K562 (cell line): Measurements from ENCODE around the gene SCARF2. TPM values are rescaled to one million over a fixed set of nuclear protein-coding genes. Genes with fewer than 3 reads are reported as not detected.

Experiments used
- ATAC-seq: fragments of 200-7000 bp; cut with Tn5 transposase; 3 replicates; pipeline ENCODE4 v1.9.1; 2020; ENCODE audit warnings: moderate library complexity
- BruUV-seq: library from RNA; stranded (reverse); fragments of 400-500 nt; replicated peaks from 2 replicates; lab custom pipeline; 2021; lab: Mats Ljungman, UMichigan
- CTCF ChIA-PET: fragments of 300-600 bp; formaldehyde crosslinking; extraction: SDS; loops from one replicate; lab custom pipeline; 2021; ENCODE audit warnings: low intra/inter-chr PET ratio; lab: Yijun Ruan, JAX
- POLR2A ChIA-PET: fragments of 300-600, 350-650 bp; sonication (Branson Sonifier 250); formaldehyde crosslinking; extraction: SDS; loops from one replicate; lab custom pipeline; 2021; ENCODE audit warnings: antibody characterized with exemption, inconsistent platforms; lab: Yijun Ruan, JAX
- DNase-seq, 4 experiments: peaks; one replicate each; pipeline versions ENCODE4 v3.0.0 to v3.0.0-alpha.2; 2011 to 2018; ENCODE audit warnings: low spot score in 3 of 4, mixed read lengths in 3 of 4; ENCODE audit errors: extremely low read depth in 1 of 4
- FAIRE-seq: peaks from 2 replicates; lab custom pipeline; 2011; peaks lifted over from hg19 to GRCh38; lab: Jason Lieb, UNC
- H2AFZ ChIP-seq: 2 replicates; pipeline ENCODE4 v1.6.0; 2011; ENCODE audit warnings: low read depth, low read length, control low read depth, inconsistent platforms
- H3K27ac ChIP-seq: fragments of 200-600 bp; 3 replicates; pipeline ENCODE4 v1.8.0; 2011; ENCODE audit warnings: low read depth, mild to moderate bottlenecking, control low read depth, inconsistent platforms, low read length, moderate library complexity, mixed read lengths; ENCODE audit errors: extremely low read depth
- H3K27me3 ChIP-seq, 2 experiments: fragments of 300-600 bp in 1 of 2; 2 replicates in 1 of 2; 3 replicates in 1 of 2; pipeline versions ENCODE4 v1.6.0 to v1.8.0; 2011; ENCODE audit warnings: inconsistent platforms in 2 of 2, low read length in 2 of 2, mild to moderate bottlenecking in 1 of 2, mixed read lengths in 1 of 2, moderate library complexity in 1 of 2; ENCODE audit not compliant: control insufficient read depth in 2 of 2, insufficient read depth in 2 of 2
- H3K36me3 ChIP-seq: fragments of 300-600 bp; 3 replicates; pipeline ENCODE4 v1.8.0; 2011; ENCODE audit warnings: mild to moderate bottlenecking, low read length, inconsistent platforms; ENCODE audit not compliant: control insufficient read depth, insufficient read depth
- H3K4me1 ChIP-seq, 2 experiments: fragments of 200-600 bp in 1 of 2; replicated peaks in 1 of 2; 2 replicates in 1 of 2; 3 replicates in 1 of 2; pipeline versions ENCODE4 v1.5.1 to v1.8.0; 2011; ENCODE audit warnings: inconsistent platforms in 2 of 2, low read length in 2 of 2, mild to moderate bottlenecking in 1 of 2, mixed read lengths in 1 of 2, moderate library complexity in 1 of 2; ENCODE audit not compliant: control insufficient read depth in 2 of 2, insufficient read depth in 2 of 2
- H3K4me2 ChIP-seq: 2 replicates; pipeline ENCODE4 v1.6.1; 2011; ENCODE audit warnings: low read length, control low read depth, inconsistent platforms, mixed read lengths; ENCODE audit not compliant: insufficient read depth
- H3K4me3 ChIP-seq: fragments of 200-600 bp; sonication (generic), shearing (Covaris generic); 2 replicates; pipeline ENCODE4 v1.5.1; 2016; ENCODE audit warnings: control low read depth, inconsistent platforms
- H3K79me2 ChIP-seq: fragments of 200-600 bp; 3 replicates; pipeline ENCODE4 v1.8.0; 2011; ENCODE audit warnings: low read length, inconsistent platforms; ENCODE audit not compliant: control insufficient read depth, insufficient read depth
- H3K9ac ChIP-seq, 2 experiments: 2 replicates each; pipeline versions ENCODE4 v1.6.0 to v1.6.1; 2011; ENCODE audit warnings: low read depth in 2 of 2, low read length in 2 of 2, control low read depth in 1 of 2, inconsistent platforms in 1 of 2, mild to moderate bottlenecking in 1 of 2, mixed read lengths in 1 of 2; ENCODE audit not compliant: insufficient read depth in 1 of 2
- H3K9me1 ChIP-seq: one replicate; pipeline ENCODE4 v1.6.0; 2011; ENCODE audit warnings: inconsistent platforms, mild to moderate bottlenecking, low read length, moderate library complexity; ENCODE audit not compliant: control insufficient read depth, insufficient read depth
- H3K9me3 ChIP-seq: replicated peaks from 2 replicates; pipeline ENCODE4 v1.5.1; 2011; ENCODE audit warnings: low read depth, low read length, inconsistent platforms; ENCODE audit not compliant: control insufficient read depth, insufficient read depth
- H4K20me1 ChIP-seq: replicated peaks from 2 replicates; pipeline ENCODE4 v1.6.1; 2011; ENCODE audit warnings: low read length, inconsistent platforms, mixed read lengths; ENCODE audit not compliant: control insufficient read depth, insufficient read depth
- BDP1 ChIP-seq: IDR thresholded peaks from 3 replicates; pipeline ENCODE4 v1.6.1; 2011; ENCODE audit not compliant: insufficient read length, insufficient read depth
- BRCA1 ChIP-seq, 2 experiments: fragments of 450-650 bp in 1 of 2; sonication (generic) in 1 of 2; formaldehyde crosslinking in 1 of 2; IDR thresholded peaks; 2 replicates each; pipeline versions ENCODE4 v1.5.0 to v1.6.1; 2017 to 2020; ENCODE audit warnings: mild to moderate bottlenecking in 1 of 2, missing genetic modification reagents in 1 of 2
- FOXA3 ChIP-seq, 2 experiments: fragments of 450-650 bp in 1 of 2; sonication (generic) in 1 of 2; formaldehyde crosslinking; IDR thresholded peaks in 1 of 2; conservative IDR thresholded peaks in 1 of 2; 2 replicates each; pipeline versions ENCODE4 v1.4.0 to v1.8.0; 2020 to 2022; ENCODE audit warnings: mild to moderate bottlenecking in 2 of 2, missing genetic modification reagents in 1 of 2
- FOXO4 ChIP-seq: fragments of 450-650 bp; formaldehyde crosslinking; IDR thresholded peaks from 2 replicates; pipeline ENCODE4 v1.4.0; 2020; ENCODE audit warnings: mild to moderate bottlenecking, moderate library complexity
- HMGXB4 ChIP-seq: sonication (generic); formaldehyde crosslinking; IDR thresholded peaks from 2 replicates; pipeline ENCODE4 v1.8.1; 2023; ENCODE audit warnings: mild to moderate bottlenecking, missing genetic modification reagents
- LEF1 ChIP-seq: fragments of 450-650 bp; IDR thresholded peaks from 2 replicates; pipeline ENCODE4 v1.6.1; 2016; ENCODE audit warnings: mild to moderate bottlenecking
- MYC ChIP-seq, 2 experiments: fragments of 250-450 bp in 1 of 2; sonication (Bioruptor Pico) in 1 of 2; IDR thresholded peaks; 2 replicates each; pipeline versions ENCODE4 v1.5.1 to v1.6.1; 2012 to 2021; ENCODE audit warnings: low read depth in 2 of 2, borderline replicate concordance in 1 of 2, improper control_type of control experiment in 1 of 2, low read length in 1 of 2, mild to moderate bottlenecking in 1 of 2, moderate library complexity in 1 of 2
- PTTG1 ChIP-seq: fragments of 450-650 bp; IDR thresholded peaks from 2 replicates; pipeline ENCODE4 v1.6.1; 2016; ENCODE audit warnings: low read depth, mild to moderate bottlenecking, missing genetic modification characterization, missing compliant biosample characterization
- RAD21 ChIP-seq, 2 experiments: fragments of 250-450 bp in 1 of 2; fragments of 450-650 bp in 1 of 2; sonication (Bioruptor Pico) in 1 of 2; formaldehyde crosslinking in 1 of 2; IDR thresholded peaks in 1 of 2; conservative IDR thresholded peaks in 1 of 2; 2 replicates each; pipeline versions ENCODE4 v1.4.0 to v1.8.0; 2020 to 2022; ENCODE audit warnings: mild to moderate bottlenecking in 2 of 2, moderate library complexity in 1 of 2
- RBBP5 ChIP-seq: fragments of 200-600 bp; sonication (generic); IDR thresholded peaks from 2 replicates; pipeline ENCODE4 v1.6.1; 2012; ENCODE audit warnings: borderline replicate concordance, mild to moderate bottlenecking, low read length, control low read depth, inconsistent platforms; ENCODE audit not compliant: insufficient read depth, poor library complexity, severe bottlenecking
- RBM25 ChIP-seq: fragments of 200-400 bp; formaldehyde crosslinking; IDR thresholded peaks from 2 replicates; pipeline ENCODE4 v1.6.1; 2018; ENCODE audit warnings: low read length, low read depth, moderate library complexity; ENCODE audit not compliant: severe bottlenecking
- SOX6 ChIP-seq: fragments of 450-650 bp; IDR thresholded peaks from 2 replicates; pipeline ENCODE4 v1.6.1; 2014; ENCODE audit warnings: mild to moderate bottlenecking
- SRSF3 ChIP-seq: fragments of 200-400 bp; formaldehyde crosslinking; IDR thresholded peaks from 2 replicates; pipeline ENCODE4 v1.6.1; 2016; ENCODE audit warnings: mild to moderate bottlenecking, low read length, moderate library complexity; ENCODE audit not compliant: insufficient read depth
- ZNF511 ChIP-seq: sonication (generic); formaldehyde crosslinking; IDR thresholded peaks from 2 replicates; pipeline ENCODE4 v1.8.0; 2022; ENCODE audit warnings: mild to moderate bottlenecking, missing genetic modification reagents
- whole genome bisulfite sequencing: fragments of 100-300 bp; shearing (Covaris generic); methylation state at CpG from one replicate; pipeline ENCODE4 v1.1.6; 2016; ENCODE audit warnings: low coverage, mixed read lengths; ENCODE audit not compliant: insufficient coverage; ENCODE audit errors: missing lambda C conversion rate; 5-methylcytosine and 5-hydroxymethylcytosine counted together
- in situ Hi-C: fragments of 300-500 bp; cut with MboI; formaldehyde crosslinking; loops from 4 replicates; pipeline ENCODE4 v1.15.0; 2018; ENCODE audit warnings: inconsistent platforms, mixed read lengths
- intact Hi-C: fragments of 100-400 bp; cut with micrococcal nuclease; formaldehyde crosslinking; loops from 2 replicates; pipeline ENCODE4 v1.14.2; 2022
- polyA plus RNA-seq, 8 experiments: library from polyadenylated mRNA; depleted of rRNA in 4 of 8; stranded (reverse) in 5 of 8; unstranded in 3 of 8; fragments of >200 nt; fragmentation: Nextera tagmentation in 2 of 8; fragmentation: Illumina TruSeq in 1 of 8; extraction: Ambion mirVana in 2 of 8; extraction: Trizol in 1 of 8; gene quantifications; 2 replicates each; pipeline versions ENCODE4 v1.2.1 to v1.2.3, GENCODE V29; 2011 to 2014; ENCODE audit warnings: inconsistent platforms in 1 of 8, missing spikeins in 1 of 8
- total RNA-seq, 7 experiments: library from RNA; depleted of rRNA in 6 of 7; stranded (reverse); fragments of >200 nt in 6 of 7; fragmentation: Illumina TruSeq in 2 of 7; extraction: Trizol in 2 of 7; gene quantifications; 2 replicates each; pipeline versions ENCODE4 v1.2.1 to v1.2.3, GENCODE V29; 2011 to 2021; ENCODE audit warnings: low replicate concordance in 1 of 7

Gene SCARF2
- total and polyA plus RNA-seq, 9 of the 15 experiments (the other 6 are each of a cell fraction or from before 2014, with no cell fraction given): 0.06 to 0.32 (median 0.21) TPM; not detected in 5

- TF ChIP-seq RBBP5 (peak; percentile 45), FOXO4 (CRISPR knock-in tag) (no peak)
These were observed 1.9 kb upstream of the SCARF2 start (continued) for GRCh38 chr22:20439556-20439927.

GRCh38 chr22:20438678-20439492, 1.3 kb upstream of the SCARF2 start:
- Histone ChIP-seq H3K9me3 (no peaks in the 10 kb centered on the region), H4K20me1 (peaks cover 59% of the 10 kb centered on the region), H3K9ac (no peak overlapping the region), H2AFZ (no peak overlapping the region), H3K4me2 (no peak overlapping the region), H3K27ac (no peak overlapping the region), H3K36me3 (no peaks in the 10 kb centered on the region), H3K79me2 (no peaks in the 10 kb centered on the region), H3K27me3 (peaks cover 51 to 85% of the 10 kb centered on the region in 2 experiments), H3K4me1 (peaks cover 0 to 38% of the 10 kb centered on the region in 2 experiments; a peak in 2 of 5 replicates), H3K4me3 (no peak overlapping the region), H3K9me1 (peaks cover 4% of the 10 kb centered on the region)
- in situ Hi-C loops: no loop called here
- FAIRE-seq (no peak), DNase-seq (peak; percentile 59 to 90 (median 87)), ATAC-seq (peak; percentile 74)
- intact Hi-C loops: no loop called here
- BruUV-seq: no TSS peak
- POLR2A ChIA-PET: interaction anchor here (0.6 to 4.8 kb wide), 8 partner anchors 10 to 135 kb away, joined by 3 to 35 read pairs (median 6); no protein-coding TSS in a partner anchor
- WGBS: 22% methylated on average over 13 of the region's 13 CpGs
- CTCF ChIA-PET: interaction anchor here (2.2 kb wide), 1 partner anchor 17 kb away, joined by 7 read pairs; no protein-coding TSS in a partner anchor
- TF ChIP-seq ZNF511 (CRISPR knock-in tag) (peak; percentile 20; the same call in 1 of the 2 replicates), LEF1 (no peak), RAD21 (CRISPR knock-in tag; conservative IDR thresholded peaks at IDR 0.05 in 1 of 2, IDR thresholded peaks at IDR 0.05 in 1 of 2) (peak in 1 of 2 experiments; percentile 56; a peak in 2 of 4 replicates), MYC (IDR thresholded peaks at IDR 0.05; ENCODE audit: low read depth, low read length) (no peak), MYC (CRISPR knock-in tag; IDR thresholded peaks at IDR 0.05; ENCODE audit: borderline replicate concordance, low read depth) (peak; percentile 28; the same call in 1 of the 2 replicates), SRSF3 (no peak), HMGXB4 (CRISPR knock-in tag) (no peak), BRCA1 (IDR thresholded peaks at IDR 0.05) (no peak), BRCA1 (CRISPR knock-in tag; IDR thresholded peaks at IDR 0.05) (peak; percentile 69; the same call in 1 of the 2 replicates), RBM25 (no peak), FOXA3 (CRISPR knock-in tag; conservative IDR thresholded peaks at IDR 0.05 in 1 of 2, IDR thresholded peaks at IDR 0.05 in 1 of 2) (peak in 1 of 2 experiments; percentile 56; a peak in 1 of 4 replicates), PTTG1 (tag) (no peak), SOX6 (no peak), BDP1 (no peak)
